Renal cortex interstitium (tissue), 15 donors: ENCODE results near the gene RHOD. TPM values are rescaled to one million over a fixed set of nuclear protein-coding genes. Genes with fewer than 3 reads are reported as not detected.

Experiments used
- DNase-seq, 11 donors: peaks; one replicate each; pipeline ENCODE4 v3.0.0-alpha.2; 2013; ENCODE audit warnings: low read depth in 9 of 11, low spot score in 4 of 11; ENCODE audit errors: extremely low read depth in 1 of 11
- long read RNA-seq, 16 experiments: transcript quantifications; one replicate each; lab custom pipeline, GENCODE V29; 2026
- polyA plus RNA-seq, 3 donors: library from polyadenylated mRNA; unstranded; fragments of 120-200 nt; gene quantifications; one replicate each; pipeline ENCODE4 v1.2.1, GENCODE V29; 2013; ENCODE audit not compliant: insufficient read length in 3 of 3

The RHOD gene, protein sequence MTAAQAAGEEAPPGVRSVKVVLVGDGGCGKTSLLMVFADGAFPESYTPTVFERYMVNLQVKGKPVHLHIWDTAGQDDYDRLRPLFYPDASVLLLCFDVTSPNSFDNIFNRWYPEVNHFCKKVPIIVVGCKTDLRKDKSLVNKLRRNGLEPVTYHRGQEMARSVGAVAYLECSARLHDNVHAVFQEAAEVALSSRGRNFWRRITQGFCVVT
- polyA plus RNA-seq: 10 to 100 TPM in 1 of 3 donors, 1 to 10 TPM in 2; 6.9 to 10.7 (median 7.7) TPM
- long read RNA-seq, donor 1, partial matches to known transcripts: 0 of 1 reads
- long read RNA-seq, donor 1, other reads (novel, unspliced or antisense): 0 of 1 reads
- long read RNA-seq, donor 2, partial matches to known transcripts: 0 of 2 reads
- long read RNA-seq, donor 2, other reads (novel, unspliced or antisense): 0 of 2 reads
- long read RNA-seq, donor 3, transcript RHOD-201 (5 exons, 1,129 nt): major isoform, 11 of 12 reads
- long read RNA-seq, donor 3, partial matches to known transcripts: 0 of 12 reads
- long read RNA-seq, donor 3, other reads (novel, unspliced or antisense): 0 of 12 reads
- long read RNA-seq, donor 4, transcript RHOD-201 (5 exons, 1,129 nt): major isoform, 8 of 8 reads
- long read RNA-seq, donor 4, partial matches to known transcripts: 0 of 8 reads
- long read RNA-seq, donor 4, other reads (novel, unspliced or antisense): 0 of 8 reads
- long read RNA-seq, donor 5: 0 reads
- long read RNA-seq, donor 6, partial matches to known transcripts: 0 of 4 reads
- long read RNA-seq, donor 6, other reads (novel, unspliced or antisense): 0 of 4 reads
- long read RNA-seq, donor 7, partial matches to known transcripts: 0 of 4 reads
- long read RNA-seq, donor 7, other reads (novel, unspliced or antisense): 0 of 4 reads
- long read RNA-seq, donor 8, transcript RHOD-201 (5 exons, 1,129 nt): major isoform, 9 of 9 reads
- long read RNA-seq, donor 8, partial matches to known transcripts: 0 of 9 reads
- long read RNA-seq, donor 8, other reads (novel, unspliced or antisense): 0 of 9 reads
- long read RNA-seq, donor 9, transcript RHOD-201 (5 exons, 1,129 nt): major isoform, 9 of 14 reads
- long read RNA-seq, donor 9, partial matches to known transcripts: 5 of 14 reads
- long read RNA-seq, donor 9, other reads (novel, unspliced or antisense): 0 of 14 reads
- long read RNA-seq, donor 10, partial matches to known transcripts: 0 of 3 reads
- long read RNA-seq, donor 10, other reads (novel, unspliced or antisense): 0 of 3 reads
- long read RNA-seq, donor 11, partial matches to known transcripts: 0 of 3 reads
- long read RNA-seq, donor 11, other reads (novel, unspliced or antisense): 0 of 3 reads
- long read RNA-seq, donor 12: 0 reads
- long read RNA-seq, donor 13: 0 reads
- long read RNA-seq, donor 14, partial matches to known transcripts: 0 of 4 reads
- long read RNA-seq, donor 14, other reads (novel, unspliced or antisense): 0 of 4 reads
- long read RNA-seq, donor 15: 0 reads
- long read RNA-seq, donor 16, transcript RHOD-201 (5 exons, 1,129 nt): major isoform, 13 of 13 reads
- long read RNA-seq, donor 16, partial matches to known transcripts: 0 of 13 reads
- long read RNA-seq, donor 16, other reads (novel, unspliced or antisense): 0 of 13 reads

DNA sequence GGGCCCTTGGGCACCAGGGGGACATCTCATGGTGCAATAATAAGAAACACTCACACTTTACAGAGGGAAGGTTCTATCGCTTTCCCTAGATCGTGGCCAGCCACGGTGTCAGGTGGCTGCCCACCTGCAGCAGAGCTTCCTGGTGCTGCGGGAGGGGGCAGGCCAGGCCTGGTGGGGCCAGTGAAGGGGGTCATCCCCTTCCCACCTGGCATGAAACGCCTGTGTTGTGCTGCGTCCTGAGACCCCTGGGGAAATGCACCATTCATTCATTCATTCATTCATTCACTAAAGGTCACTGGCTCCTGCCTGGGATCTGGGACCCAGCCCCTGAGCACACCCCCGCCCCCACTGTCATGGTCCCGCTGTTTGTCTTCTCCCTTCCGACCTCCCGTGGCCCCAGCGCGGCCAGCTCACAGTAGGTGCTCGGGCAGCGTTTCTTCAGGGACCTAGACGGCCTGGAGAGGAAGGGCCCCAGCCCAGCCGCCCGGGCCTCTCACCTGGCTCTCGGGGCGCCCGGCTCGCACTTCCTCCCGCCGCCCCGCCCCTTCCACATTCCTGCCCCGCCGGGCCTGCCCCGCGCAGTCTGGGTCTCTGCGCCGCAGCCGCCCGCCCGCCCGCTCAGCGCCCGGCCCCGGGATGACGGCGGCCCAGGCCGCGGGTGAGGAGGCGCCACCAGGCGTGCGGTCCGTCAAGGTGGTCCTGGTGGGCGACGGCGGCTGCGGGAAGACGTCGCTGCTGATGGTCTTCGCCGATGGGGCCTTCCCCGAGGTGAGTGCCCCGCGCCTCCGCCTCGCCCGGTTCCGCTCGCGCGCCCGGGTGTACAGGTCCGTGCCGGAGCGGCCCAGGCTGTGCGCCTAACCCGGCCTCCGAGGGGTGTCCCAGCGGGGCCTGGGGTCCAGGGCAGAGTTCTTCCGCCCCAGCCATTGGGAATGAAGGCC, at the start of gene RHOD:
RHOD (plus strand) TSS at position 581 of the 938 bp plus-strand sequence; CDS start at position 637, 56 bp downstream.
- peak in 2 of 11 donors; percentile 41 to 52 for DNase-seq

DNA sequence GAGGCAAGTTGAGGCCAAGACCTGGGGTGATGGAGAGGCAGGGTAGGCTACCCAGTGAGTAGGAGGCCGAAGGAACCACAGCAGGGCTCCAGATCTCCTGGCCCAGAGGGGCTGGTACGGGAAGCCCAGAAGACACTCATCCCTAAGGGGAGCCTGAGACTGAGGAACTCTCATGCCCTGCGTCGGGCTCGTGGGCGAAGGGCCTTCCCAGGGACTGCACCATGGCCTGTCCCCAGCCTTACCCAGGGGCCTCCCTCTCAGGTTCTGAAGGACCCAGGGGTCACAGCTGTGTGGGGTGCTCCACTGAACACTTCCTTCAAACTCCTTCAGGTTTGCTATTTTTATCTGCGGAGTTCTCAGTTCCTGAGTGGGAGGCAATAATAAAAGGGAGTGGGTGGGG, 49.5 kb upstream of the RHOD start:
- DNase-seq: no peak

DNA sequence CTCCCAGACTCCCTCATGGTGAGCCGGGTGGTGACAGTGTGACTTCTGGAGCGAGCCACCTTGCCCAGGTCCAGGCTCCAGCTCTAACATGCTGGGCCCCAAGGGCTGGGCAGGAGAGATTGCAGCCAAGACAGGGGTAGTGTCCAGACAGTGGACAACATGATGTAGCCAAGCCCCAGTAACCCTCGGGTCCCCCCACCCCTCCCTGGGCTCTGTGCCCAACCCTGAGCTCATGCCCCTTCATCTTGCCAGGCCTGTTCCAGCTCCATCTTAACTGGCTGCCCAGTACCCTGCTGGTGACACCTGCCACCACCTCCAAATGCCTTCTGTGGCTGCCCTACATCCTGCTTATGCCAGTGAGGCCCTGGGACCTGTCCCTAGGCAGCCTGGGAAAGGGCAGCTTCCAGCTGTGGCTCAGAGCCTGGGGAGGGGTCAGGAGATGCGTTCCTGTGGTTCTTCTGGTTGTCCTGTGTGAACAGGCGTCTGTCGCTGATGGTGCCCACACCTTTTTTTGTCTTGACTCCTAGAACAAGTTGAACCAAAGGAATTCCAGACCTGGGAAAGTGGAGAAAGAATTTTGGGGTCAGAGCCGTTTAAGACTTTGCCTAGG, 46.2 kb upstream of the RHOD start:
- DNase-seq: no peak

DNA sequence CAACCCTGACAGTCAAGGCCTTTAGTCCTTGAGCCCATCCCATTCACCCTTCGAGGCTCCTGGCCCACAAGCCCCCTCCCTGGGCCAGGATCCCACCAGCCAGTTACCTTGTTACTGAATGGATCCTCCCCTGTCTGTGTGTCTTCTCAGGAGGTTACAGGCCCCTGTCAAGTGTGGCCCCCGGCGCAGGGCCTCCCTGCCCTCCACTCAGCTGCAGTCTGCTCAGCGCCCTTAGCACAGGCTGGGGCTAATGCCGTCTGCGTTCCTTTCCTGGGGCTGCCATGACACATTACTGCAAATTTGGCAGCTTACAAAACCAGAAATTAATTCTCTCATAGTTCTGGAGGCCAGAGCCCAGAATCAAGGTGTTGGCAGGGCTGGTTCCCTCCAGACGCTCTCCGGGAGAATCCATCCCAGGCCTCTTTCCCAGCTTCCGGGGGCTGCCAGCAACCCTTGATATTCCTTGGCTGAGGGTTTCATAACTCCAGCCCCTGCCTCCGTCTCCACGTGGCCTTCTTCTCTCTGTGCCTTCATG, 43.1 kb upstream of the RHOD start:
- no peak for DNase-seq

DNA sequence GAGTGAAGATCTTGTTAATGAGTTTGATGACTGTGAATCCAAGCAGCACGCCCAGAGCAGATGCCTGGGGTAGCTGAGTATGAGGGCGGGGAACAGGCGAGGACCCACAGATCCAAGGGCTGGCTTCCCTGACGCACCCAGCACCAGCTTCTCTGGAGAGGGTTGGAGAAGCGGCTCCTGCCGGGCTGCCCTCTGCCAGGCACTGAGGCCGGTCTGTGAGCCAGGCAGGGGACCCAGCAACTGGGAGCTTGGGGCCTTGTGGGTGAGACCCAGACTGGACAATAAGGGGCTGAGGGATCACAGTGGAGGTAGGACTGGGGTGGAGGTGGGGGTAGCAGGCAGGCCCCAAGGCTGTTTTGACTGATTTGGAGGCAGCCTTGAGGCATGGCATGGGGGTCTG, 42.3 kb upstream of the RHOD start:
- no peak for DNase-seq

DNA sequence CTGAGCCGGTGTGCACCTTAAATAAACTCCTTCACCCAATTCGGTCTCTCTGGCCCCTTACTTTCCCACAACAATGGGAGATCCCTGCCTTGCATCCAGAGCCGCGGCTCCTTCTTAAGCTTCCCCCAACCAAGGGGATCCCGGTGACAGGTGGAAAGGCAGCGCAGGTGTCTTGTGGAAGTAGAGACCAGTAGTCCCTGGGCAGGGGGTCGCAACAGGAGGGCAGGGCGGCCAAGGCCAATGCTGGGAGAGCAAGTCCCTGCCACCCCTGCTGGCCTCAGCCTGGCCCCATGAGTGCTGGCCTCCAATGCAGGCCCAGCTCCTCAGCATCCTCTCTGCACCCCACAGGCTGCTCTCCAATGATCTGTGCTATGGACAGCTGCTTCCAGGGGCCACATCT, 41.6 kb upstream of the RHOD start:
- DNase-seq: no peak

DNA sequence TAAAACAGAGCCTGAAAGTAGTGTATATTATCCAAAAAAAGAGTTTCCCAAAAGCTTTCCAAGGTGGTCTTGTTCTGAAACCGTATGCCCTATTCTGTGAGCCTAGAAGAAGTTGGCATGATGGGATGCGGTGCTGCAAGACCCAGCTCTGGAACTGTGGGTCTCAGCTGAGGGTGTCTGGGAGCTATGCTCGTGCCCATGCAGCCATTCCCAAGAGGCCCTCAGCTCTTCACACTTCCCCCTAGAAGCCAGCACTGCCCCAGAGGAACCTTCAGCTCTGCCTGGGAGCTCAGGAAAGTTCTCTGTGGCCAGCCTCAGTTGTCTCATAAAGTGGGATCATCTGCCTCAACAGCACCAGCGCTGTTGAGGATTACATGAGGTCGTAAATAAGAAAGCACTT, 40.1 kb upstream of the RHOD start:
- DNase-seq: no peak

DNA sequence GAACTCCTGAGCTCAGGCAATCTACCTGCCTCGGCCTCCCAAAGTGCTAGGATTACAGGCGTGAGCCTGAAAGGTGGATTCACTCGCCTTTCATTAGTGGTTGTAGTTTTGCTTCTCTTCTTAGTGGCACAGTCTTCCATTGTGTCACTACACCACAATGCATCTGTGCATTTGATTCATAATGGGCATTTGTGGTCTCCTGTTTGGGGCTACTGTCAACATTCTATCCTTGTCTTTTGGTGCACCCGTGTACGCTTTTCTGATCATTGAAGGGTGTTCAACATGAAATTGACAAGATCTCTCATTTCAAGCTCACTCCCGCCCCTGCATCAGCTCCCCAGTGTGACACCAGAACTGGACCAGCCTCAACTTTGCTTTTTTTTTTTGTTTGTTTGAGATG, 35.7 kb upstream of the RHOD start:
- DNase-seq: no peak

DNA sequence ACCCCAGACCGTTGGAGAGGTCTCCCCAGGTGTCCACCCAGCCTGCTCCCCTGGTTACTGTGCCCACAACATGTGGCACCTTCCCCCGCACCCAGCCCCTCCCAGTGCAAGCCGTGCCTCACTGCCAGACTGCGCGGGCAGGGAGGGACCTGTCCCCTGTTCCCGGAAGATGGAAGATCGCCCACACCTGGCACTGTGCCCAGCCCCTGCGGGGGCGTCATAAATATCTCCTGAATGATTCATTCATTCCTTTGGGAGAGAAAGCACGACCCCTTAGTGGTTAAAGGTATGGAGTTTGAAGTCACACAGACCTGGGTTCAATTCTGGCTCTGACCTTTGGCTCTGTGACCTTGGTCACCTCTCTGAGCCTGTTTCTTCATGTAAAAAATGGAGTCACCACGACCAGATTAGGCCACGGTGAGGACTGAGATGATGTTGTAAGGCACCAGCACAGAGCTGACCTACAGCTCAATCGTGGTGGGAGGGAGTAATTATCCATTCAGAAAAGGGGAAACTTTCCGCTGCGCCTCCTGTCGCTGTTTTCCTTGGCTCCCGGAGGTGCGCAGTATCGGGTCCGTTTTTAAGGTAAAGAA, 34.2 kb upstream of the RHOD start:
- no peak for DNase-seq

DNA sequence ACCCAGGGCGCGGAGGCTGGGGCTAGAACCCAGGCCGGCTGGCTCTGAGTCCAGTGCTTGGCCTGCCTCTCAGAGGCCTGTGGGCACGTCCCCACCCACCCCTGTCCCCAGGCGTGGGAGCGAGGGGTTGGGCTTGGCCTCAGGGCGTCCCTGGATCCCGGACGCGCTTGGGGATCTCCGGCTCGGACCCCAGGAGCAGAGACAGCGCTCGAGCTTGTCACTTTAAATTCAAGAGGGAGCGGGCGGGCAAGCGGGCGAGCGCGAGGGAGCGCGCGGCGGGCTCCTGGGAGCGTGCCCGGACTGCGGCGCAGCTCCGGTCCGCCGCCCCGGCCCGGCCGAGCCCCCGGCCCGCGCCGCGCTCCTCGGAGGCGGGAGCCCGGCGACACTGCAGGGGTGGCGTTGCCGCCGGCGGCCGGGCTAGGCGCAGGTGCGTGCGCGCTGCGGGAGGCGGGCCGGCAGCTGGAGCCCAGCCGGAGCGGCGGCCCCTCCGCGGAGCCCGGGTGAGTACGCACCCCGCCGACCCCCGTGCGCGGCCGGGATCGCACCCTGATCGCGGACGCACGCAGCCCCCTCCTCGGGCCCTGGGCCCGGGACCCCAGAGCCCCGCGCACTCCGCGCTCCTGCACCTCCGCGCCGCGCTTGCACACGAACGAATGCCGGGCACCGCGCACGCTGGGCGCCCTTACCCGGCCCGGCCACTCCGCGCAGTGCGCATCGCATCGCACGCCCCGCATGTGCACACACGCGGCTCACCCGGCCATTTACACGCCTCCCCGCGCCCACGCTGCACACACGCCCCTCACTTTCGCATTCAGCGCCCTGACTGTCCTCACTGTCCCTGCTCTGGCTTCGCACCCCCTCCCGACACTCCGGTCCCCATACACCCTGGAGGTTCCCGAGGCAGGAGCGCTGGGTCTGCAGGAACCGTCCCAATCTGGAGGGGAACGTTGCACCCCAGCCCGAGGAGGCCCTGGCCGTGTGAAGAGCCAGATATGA, 33.4 kb upstream of the RHOD start, which contains the start of gene SYT12:
SYT12 (plus strand) TSS at position 174 of the 996 bp plus-strand sequence. CDS start 7,011 bp downstream, outside the sequence.
- DNase-seq: no peak

DNA sequence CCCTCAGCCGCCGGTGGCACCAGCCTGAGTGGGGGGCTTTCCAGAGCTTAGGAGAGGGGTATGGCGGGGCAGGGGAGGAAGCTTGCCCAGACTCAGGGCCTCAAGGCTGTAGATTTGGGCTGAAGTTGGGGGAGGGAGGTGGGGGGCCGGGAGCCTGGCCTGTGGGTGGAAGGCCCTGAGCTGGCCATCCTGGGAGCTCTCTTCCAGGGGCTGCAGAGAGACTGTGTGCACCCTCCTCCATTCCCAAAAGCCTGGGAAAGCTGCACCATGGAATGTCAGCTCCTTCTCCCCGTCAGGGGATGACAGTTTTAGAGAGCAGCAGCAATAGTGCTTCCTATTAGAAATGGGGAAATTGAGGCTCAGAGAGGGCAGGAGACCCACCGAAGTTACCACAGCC, 32.7 kb upstream of the RHOD start:
- no peak for DNase-seq

DNA sequence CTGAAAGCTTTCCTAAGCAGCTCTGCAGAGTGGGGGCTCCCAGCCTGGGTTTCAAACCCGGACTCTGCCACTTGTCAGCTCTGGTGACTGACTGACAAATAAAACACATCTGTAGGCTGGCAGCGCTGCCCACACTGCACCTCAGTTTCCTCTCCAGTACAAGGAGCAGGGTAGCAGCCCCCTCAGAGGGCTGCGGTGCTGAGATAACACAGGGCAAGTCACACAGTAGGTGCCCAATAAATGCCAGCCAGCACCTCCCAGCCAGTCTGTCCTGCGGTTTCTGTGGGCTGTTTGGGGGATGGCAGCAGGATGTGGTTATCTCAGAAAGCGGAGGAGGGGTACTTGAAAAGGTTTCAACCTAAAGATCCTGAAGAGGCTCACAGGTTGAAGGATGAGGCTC, 32.2 kb upstream of the RHOD start:
- DNase-seq: no peak

DNA sequence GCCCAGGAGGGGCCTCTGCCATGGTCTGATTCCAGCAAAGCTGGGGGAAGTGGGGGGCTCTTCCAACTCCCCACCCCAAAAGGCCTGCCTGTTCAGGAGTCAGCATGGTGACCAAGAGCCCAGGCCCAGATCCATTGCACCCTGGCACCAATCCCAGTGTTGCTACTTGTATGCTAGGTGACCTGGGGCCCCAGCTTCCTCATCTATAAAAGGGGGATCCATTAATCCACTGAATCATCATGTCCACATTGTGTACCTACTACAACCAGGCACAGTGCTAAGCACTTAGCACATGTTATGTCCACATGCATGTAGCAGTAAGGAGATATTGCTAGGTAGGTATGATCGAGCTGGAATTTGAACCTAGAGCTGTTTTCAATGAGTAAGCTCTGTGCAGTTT, 31.7 kb upstream of the RHOD start:
- no peak for DNase-seq

DNA sequence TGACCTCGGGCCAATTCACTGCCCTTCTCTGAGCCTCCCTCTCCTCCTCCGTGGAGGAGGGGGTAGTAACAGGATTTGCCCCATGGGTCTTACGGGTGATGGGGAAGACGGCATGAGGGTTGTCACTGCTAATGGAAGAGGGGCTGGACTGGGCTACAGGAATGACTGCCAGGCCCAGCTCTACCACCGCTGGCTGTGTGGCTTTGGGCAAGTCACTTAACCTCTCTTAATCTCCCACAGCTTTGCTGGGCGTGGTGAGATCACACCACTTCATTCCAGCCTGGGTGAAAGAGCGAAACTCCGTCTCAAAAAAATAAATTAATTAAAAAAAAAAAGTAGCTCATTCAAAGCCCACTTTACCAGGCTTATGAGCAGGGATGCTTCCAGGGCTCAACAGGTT, 30.9 kb upstream of the RHOD start:
- no peak for DNase-seq

DNA sequence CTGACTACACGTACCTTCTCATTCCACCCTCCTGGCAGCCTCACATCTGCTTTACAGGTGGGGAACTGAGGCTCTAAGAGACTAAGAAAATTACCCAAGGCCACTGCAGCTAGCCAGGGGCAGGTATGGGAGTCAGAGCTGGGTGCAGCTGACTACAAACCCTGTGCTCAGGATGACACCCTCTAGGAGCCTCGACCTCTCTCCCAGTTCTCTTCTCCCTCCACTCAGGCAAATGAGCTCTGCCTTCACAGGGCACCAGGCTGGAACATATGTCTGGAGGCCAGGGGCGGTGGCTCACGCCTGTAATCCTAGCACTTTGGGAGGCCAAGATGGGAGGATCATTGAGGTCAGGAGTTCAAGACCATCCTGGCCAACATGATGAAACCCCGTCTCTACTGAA, 29.7 kb upstream of the RHOD start:
- no peak for DNase-seq
